Type B pancreatic cell (in vitro differentiated cells): Measurements from ENCODE around the gene CCDC134. TPM values are rescaled to one million over a fixed set of nuclear protein-coding genes. Genes with fewer than 3 reads are reported as not detected.

ENCODE experiments used
- DNase-seq: peaks from one replicate; pipeline ENCODE4 v3.0.0; 2021; ENCODE audit warnings: mixed read lengths; ENCODE audit not compliant: unreplicated experiment; ENCODE audit errors: extremely low spot score
- H3K27ac Mint-ChIP-seq: 2 replicates; pipeline ENCODE4 v1.8.0; 2021; ENCODE audit warnings: mild to moderate bottlenecking, mixed read lengths
- H3K27me3 Mint-ChIP-seq: 2 replicates; pipeline ENCODE4 v1.8.0; 2021; ENCODE audit warnings: mixed read lengths
- H3K36me3 Mint-ChIP-seq: 2 replicates; pipeline ENCODE4 v1.8.0; 2021; ENCODE audit warnings: mixed read lengths
- H3K4me1 Mint-ChIP-seq: one replicate; pipeline ENCODE4 v1.8.0; 2021; ENCODE audit warnings: mixed read lengths; ENCODE audit not compliant: unreplicated experiment
- H3K4me3 Mint-ChIP-seq: 2 replicates; pipeline ENCODE4 v1.8.0; 2021; ENCODE audit warnings: mild to moderate bottlenecking, mixed read lengths
- H3K9me3 Mint-ChIP-seq: 2 replicates; pipeline ENCODE4 v1.8.0; 2021; ENCODE audit warnings: mixed read lengths
- total RNA-seq: library from RNA; stranded (reverse); gene quantifications from 2 replicates; pipeline ENCODE4 v1.2.1, GENCODE V29; 2021; ENCODE audit warnings: low replicate concordance
- TF ChIP-seq, protein P1 (sequence below): fragments of 200-600 bp; sonication (generic); conservative IDR thresholded peaks from 2 replicates; pipeline ENCODE4 v1.5.0; 2021; ENCODE audit warnings: antibody characterized with exemption, mild to moderate bottlenecking

CCDC134 gene
- total RNA-seq, 1 donor from 2014 or later: 19.6 TPM

DNA sequence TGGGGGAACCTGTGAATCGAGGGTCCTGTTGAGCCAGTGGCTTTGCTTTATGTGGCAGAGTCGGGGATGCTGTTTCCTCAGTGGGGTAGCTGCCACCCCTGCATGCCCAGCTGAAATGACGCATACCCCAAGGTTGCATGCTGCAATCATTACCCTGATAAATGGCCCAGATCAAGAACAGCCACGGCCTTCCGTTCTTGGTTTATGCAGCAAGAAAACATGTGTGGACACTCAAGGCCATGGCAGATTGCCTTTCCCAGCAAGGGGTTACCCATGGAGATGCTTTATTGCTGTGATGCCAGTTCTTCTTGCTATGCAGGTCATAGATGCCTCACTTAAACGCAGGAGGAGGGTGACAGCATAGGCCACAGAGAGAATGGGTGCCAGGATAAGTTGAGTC, 18.1 kb downstream of the CCDC134 start:
- TF ChIP-seq, protein P1, sequence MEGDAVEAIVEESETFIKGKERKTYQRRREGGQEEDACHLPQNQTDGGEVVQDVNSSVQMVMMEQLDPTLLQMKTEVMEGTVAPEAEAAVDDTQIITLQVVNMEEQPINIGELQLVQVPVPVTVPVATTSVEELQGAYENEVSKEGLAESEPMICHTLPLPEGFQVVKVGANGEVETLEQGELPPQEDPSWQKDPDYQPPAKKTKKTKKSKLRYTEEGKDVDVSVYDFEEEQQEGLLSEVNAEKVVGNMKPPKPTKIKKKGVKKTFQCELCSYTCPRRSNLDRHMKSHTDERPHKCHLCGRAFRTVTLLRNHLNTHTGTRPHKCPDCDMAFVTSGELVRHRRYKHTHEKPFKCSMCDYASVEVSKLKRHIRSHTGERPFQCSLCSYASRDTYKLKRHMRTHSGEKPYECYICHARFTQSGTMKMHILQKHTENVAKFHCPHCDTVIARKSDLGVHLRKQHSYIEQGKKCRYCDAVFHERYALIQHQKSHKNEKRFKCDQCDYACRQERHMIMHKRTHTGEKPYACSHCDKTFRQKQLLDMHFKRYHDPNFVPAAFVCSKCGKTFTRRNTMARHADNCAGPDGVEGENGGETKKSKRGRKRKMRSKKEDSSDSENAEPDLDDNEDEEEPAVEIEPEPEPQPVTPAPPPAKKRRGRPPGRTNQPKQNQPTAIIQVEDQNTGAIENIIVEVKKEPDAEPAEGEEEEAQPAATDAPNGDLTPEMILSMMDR: no peak
- H3K9me3 Mint-ChIP-seq: no peaks in the 10 kb centered on the region
- no peak for DNase-seq
- peaks cover 13% of the 10 kb centered on the region for H3K36me3 Mint-ChIP-seq
- no peak overlapping the region for H3K4me3 Mint-ChIP-seq
- no peaks in the 10 kb centered on the region for H3K27me3 Mint-ChIP-seq
- H3K27ac Mint-ChIP-seq: no peak overlapping the region
- peaks cover 29% of the 10 kb centered on the region for H3K4me1 Mint-ChIP-seq

DNA sequence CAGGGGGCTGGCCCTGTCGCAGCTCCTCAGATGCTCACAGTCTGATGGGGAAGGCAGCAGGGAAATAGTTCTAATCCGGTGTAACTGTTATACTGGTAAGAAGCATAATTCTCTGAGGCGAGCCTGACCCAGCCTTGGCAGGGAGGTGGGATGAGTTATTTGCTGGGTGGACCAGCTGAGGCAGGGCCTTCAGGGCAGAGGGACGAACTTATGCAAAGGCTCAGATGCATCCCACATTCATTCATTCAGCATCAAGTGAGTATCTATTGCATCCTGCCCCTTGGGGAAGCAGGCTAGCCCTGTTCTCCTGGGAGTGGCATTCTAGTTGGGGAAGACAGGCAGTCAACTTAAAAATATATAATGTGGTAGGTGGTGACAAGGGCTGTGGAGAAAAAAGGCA, 18.8 kb downstream of the CCDC134 start:
- H3K4me1 Mint-ChIP-seq: peaks cover 36% of the 10 kb centered on the region
- TF ChIP-seq, protein P1: no peak
- no peaks in the 10 kb centered on the region for H3K27me3 Mint-ChIP-seq
- no peak for DNase-seq
- peaks cover 13% of the 10 kb centered on the region for H3K36me3 Mint-ChIP-seq
- H3K4me3 Mint-ChIP-seq: no peak overlapping the region
- no peaks in the 10 kb centered on the region for H3K9me3 Mint-ChIP-seq
- no peak overlapping the region for H3K27ac Mint-ChIP-seq

DNA sequence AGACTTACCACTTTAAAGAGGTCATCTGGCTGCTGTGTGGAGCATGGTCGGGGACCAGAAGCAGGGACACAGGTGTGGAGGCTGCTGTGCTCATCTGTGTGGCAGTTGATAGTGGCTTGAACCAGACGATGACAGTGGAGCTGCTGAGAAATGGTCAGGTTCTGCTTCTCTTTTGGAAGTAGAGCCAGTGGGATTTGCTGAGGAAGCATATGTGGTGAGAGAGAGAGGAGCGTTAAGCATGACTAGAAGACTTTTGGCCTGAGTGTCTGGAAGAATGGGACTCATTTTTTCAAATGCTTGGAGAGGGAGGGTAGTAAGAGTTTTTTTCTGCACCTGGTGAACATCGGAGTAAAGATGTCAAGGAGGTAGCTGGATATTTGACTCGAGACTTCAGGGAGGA, 20.0 kb downstream of the CCDC134 start:
- H3K4me1 Mint-ChIP-seq: peaks cover 43% of the 10 kb centered on the region
- TF ChIP-seq, protein P1: no peak
- peaks cover 15% of the 10 kb centered on the region for H3K36me3 Mint-ChIP-seq
- no peak for DNase-seq
- H3K4me3 Mint-ChIP-seq: no peak overlapping the region
- H3K9me3 Mint-ChIP-seq: no peaks in the 10 kb centered on the region
- H3K27ac Mint-ChIP-seq: no peak overlapping the region
- H3K27me3 Mint-ChIP-seq: no peaks in the 10 kb centered on the region

DNA sequence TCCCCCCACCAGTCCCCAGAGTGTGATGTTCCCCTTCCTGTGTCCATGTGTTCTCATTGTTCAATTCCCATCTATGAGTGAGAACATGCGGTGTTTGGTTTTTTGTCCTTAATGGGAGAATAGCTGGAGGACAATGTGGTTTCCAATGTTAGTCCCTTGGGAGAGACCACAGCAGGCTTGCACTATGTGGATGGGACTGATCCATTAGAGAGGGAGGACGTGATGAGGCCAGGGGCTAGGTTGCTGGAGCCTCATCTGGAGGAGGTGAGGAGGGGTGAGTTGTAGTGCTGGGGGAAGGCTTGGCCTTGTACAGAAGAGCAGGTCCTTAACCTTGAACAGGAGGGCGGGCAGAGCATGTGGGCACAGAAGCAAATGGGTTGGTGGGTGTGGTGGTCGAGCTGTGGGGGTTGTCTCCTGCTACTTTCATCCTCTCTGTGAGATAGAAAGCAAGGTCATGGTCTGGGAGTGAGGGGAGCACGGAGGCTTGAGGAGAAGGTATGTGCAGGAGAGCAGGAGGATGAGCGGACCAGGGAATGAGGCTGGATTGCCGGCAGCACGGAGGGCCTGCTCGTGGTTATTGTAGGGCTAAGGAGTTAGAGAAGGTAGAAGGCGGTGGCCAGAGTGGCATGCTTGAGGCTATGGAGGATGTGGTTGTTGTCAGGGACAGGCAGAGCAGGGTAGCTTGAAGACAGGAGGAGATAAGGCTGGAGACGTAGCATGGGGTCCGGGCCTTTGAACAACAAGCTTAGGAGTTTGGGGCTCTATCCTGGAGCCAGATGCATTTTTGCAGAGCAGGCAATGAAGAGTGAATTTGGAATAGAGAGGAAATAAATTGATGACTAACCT, 21.2 kb downstream of the CCDC134 start:
- DNase-seq: no peak
- Mint-ChIP-seq H3K4me3 (no peak overlapping the region), H3K27ac (no peak overlapping the region), H3K9me3 (no peaks in the 10 kb centered on the region), H3K4me1 (peaks cover 52% of the 10 kb centered on the region), H3K36me3 (peaks cover 17% of the 10 kb centered on the region), H3K27me3 (no peaks in the 10 kb centered on the region)
- TF ChIP-seq, protein P1: no peak

DNA sequence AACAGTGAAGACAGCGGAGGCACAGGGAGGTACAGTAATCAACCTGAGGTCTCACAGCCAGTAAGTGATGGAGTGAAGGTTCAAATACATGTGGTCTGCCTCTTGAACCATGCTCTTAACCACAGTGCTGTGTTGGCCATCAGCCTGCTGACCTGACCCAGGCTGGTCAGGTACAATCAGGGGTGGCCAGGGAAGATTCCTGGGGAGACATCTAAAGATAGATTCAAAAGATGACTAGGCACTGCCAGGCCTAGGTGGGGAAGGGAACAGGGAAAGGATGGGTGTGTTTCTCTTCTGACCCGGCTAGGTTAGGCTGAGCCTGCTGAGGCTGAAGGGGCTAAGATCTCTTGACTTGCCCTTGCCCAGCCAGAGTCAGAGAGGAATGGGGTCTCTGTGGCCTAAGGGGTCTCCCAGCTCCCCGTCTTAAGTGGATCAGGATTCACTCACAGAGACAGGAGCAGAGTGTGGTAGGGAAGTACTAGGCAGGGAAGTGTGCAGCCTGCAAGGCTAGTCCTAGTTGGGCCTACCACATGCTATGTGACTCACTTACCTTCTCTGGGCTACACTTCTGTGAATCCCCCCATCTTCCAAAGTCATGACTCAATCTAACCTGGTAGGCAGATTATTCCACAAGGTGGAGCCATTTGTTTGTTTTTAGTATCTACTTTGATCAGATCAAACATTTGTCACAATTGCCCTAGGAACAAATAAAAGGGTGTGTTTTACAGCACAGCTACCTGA, 22.0 kb downstream of the CCDC134 start:
- H3K9me3 Mint-ChIP-seq: no peaks in the 10 kb centered on the region
- H3K4me1 Mint-ChIP-seq: peaks cover 60% of the 10 kb centered on the region
- peak overlapping the region; percentile 55 for H3K27ac Mint-ChIP-seq
- DNase-seq: no peak
- H3K36me3 Mint-ChIP-seq: peaks cover 17% of the 10 kb centered on the region
- TF ChIP-seq, protein P1: peak; percentile 63
- H3K27me3 Mint-ChIP-seq: no peaks in the 10 kb centered on the region
- no peak overlapping the region for H3K4me3 Mint-ChIP-seq
